GM12878 (cell line): ENCODE results near the gene RFFL. TPM values are rescaled to one million over a fixed set of nuclear protein-coding genes. Genes with fewer than 3 reads are reported as not detected.
A peak's percentile ranks its signal among the peaks of the same experiment; 100 is the strongest.

Experiments used
- BCL11A ChIP-seq: IDR thresholded peaks from 2 replicates; pipeline ENCODE4 v1.6.1; 2011; ENCODE audit warnings: low read depth, low read length
- BHLHE40 ChIP-seq, 2 experiments: fragments of 450-650 bp in 1 of 2; IDR thresholded peaks; 2 replicates each; pipeline ENCODE4 v1.6.1; 2011 to 2017; ENCODE audit warnings: low read depth in 2 of 2, borderline replicate concordance in 1 of 2, improper control_type of control experiment in 1 of 2, low read length in 1 of 2, mild to moderate bottlenecking in 1 of 2
- CHD4 ChIP-seq: fragments of 200-600 bp; sonication (generic); IDR thresholded peaks from 2 replicates; pipeline ENCODE4 v1.6.1; 2016; ENCODE audit warnings: mild to moderate bottlenecking
- E2F8 ChIP-seq: fragments of 450-650 bp; IDR thresholded peaks from 2 replicates; pipeline ENCODE4 v1.6.1; 2018; ENCODE audit warnings: mild to moderate bottlenecking, low read depth, moderate library complexity; ENCODE audit not compliant: partially characterized antibody
- EGR1 ChIP-seq, 2 experiments: IDR thresholded peaks; 1 replicate in 1 of 2; 2 replicates in 1 of 2; pipeline ENCODE4 v1.6.1; 2011 to 2012; ENCODE audit warnings: low read depth in 2 of 2, low read length in 2 of 2, borderline replicate concordance in 1 of 2, mild to moderate bottlenecking in 1 of 2, moderate library complexity in 1 of 2
- HDGF ChIP-seq: fragments of 450-650 bp; IDR thresholded peaks from 2 replicates; pipeline ENCODE4 v1.6.1; 2016; ENCODE audit warnings: antibody characterized with exemption
- HSF1 ChIP-seq: fragments of 150-350 bp; IDR thresholded peaks from 2 replicates; pipeline ENCODE4 v1.6.1; 2014; ENCODE audit warnings: mild to moderate bottlenecking, low read depth, low read length
- IKZF2 ChIP-seq, 2 experiments: fragments of 450-650 bp; IDR thresholded peaks; 2 replicates each; pipeline ENCODE4 v1.6.1; 2017; ENCODE audit warnings: mild to moderate bottlenecking in 2 of 2, moderate library complexity in 2 of 2
- JUNB ChIP-seq: IDR thresholded peaks from 2 replicates; pipeline ENCODE4 v1.6.1; 2016; ENCODE audit warnings: antibody characterized with exemption, mild to moderate bottlenecking
- KAT2A ChIP-seq: conservative IDR thresholded peaks from 2 replicates; pipeline ENCODE4 v1.6.1; 2011; ENCODE audit warnings: low read depth, low read length; ENCODE audit not compliant: control insufficient read depth
- MEF2A ChIP-seq: IDR thresholded peaks from 2 replicates; pipeline ENCODE4 v1.6.1; 2011; ENCODE audit warnings: low read depth, mild to moderate bottlenecking, low read length, moderate library complexity; ENCODE audit not compliant: insufficient read depth
- NKRF ChIP-seq: fragments of 450-650 bp; conservative IDR thresholded peaks from 2 replicates; pipeline ENCODE4 v1.6.1; 2017; ENCODE audit warnings: mild to moderate bottlenecking, moderate library complexity
- NR2C2 ChIP-seq: IDR thresholded peaks from 2 replicates; pipeline ENCODE4 v1.6.1; 2011; ENCODE audit warnings: borderline replicate concordance, low read depth; ENCODE audit not compliant: control insufficient read depth, insufficient read length
- RAD51 ChIP-seq: fragments of 450-650 bp; IDR thresholded peaks from 2 replicates; pipeline ENCODE4 v1.6.1; 2016; ENCODE audit warnings: moderate library complexity, mild to moderate bottlenecking, inconsistent platforms
- RB1 ChIP-seq: fragments of 450-650 bp; formaldehyde crosslinking; IDR thresholded peaks from 2 replicates; pipeline ENCODE4 v1.6.1; 2017; ENCODE audit warnings: mild to moderate bottlenecking, borderline replicate concordance
- RCOR1 ChIP-seq: conservative IDR thresholded peaks from 2 replicates; pipeline ENCODE4 v1.6.1; 2012; ENCODE audit warnings: low read depth, low read length, improper control_type of control experiment
- SMC3 ChIP-seq: IDR thresholded peaks from 2 replicates; pipeline ENCODE4 v1.6.1; 2011; ENCODE audit warnings: low read length, improper control_type of control experiment, borderline replicate concordance
- SUPT20H ChIP-seq: IDR thresholded peaks from 2 replicates; pipeline ENCODE4 v1.6.1; 2011; ENCODE audit warnings: low read depth, mild to moderate bottlenecking, low read length, moderate library complexity, borderline replicate concordance; ENCODE audit not compliant: control insufficient read depth
- USF1 ChIP-seq: IDR thresholded peaks from 2 replicates; pipeline ENCODE4 v1.6.1; 2011; ENCODE audit warnings: borderline replicate concordance, low read depth, mild to moderate bottlenecking, moderate library complexity, mixed read lengths, low read length; ENCODE audit not compliant: insufficient read depth; ENCODE audit errors: extremely low read length
- USF2 ChIP-seq: IDR thresholded peaks from 2 replicates; pipeline ENCODE4 v1.6.1; 2011; ENCODE audit warnings: low read depth, low read length, improper control_type of control experiment, borderline replicate concordance
- ZBED1 ChIP-seq: IDR thresholded peaks from 2 replicates; pipeline ENCODE4 v1.6.1; 2016; ENCODE audit warnings: borderline replicate concordance
- polyA plus RNA-seq, 11 experiments: library from polyadenylated mRNA; depleted of rRNA in 4 of 11; unstranded in 6 of 11; stranded (reverse) in 5 of 11; fragments of >200 nt; fragmentation: Nextera tagmentation in 4 of 11; fragmentation: Illumina TruSeq in 1 of 11; extraction: Ambion mirVana in 4 of 11; extraction: Trizol in 1 of 11; gene quantifications; 1 replicate in 1 of 11; 2 replicates in 10 of 11; pipeline versions ENCODE4 v1.2.1 to v1.2.3, GENCODE V29; 2011 to 2016; ENCODE audit warnings: inconsistent platforms in 2 of 11, missing spikeins in 2 of 11, low read depth in 1 of 11
- total RNA-seq, 4 experiments: library from RNA; depleted of rRNA in 3 of 4; stranded (reverse); fragments of >200 nt in 3 of 4; fragmentation: Illumina TruSeq in 1 of 4; extraction: Trizol in 1 of 4; gene quantifications; 2 replicates each; pipeline versions ENCODE4 v1.2.1 to v1.2.3, GENCODE V29; 2013 to 2021

Gene RFFL
- total and polyA plus RNA-seq, 10 of the 15 experiments (the other 5 are each of a cell fraction or from before 2014, with no cell fraction given) = 4.7 to 56.1 (median 26.9) TPM

GRCh38 chr17:34961093-34961911, 102.2 kb downstream of the RFFL start, which contains the start of the genes CCT6B and ZNF830 (continued):
- peak; percentile 78 for TF ChIP-seq E2F8
- TF ChIP-seq SMC3 = no peak
- no peak for TF ChIP-seq HSF1
- no peak for TF ChIP-seq BCL11A
- no peak for TF ChIP-seq KAT2A
- TF ChIP-seq NKRF = 0 out of 2 replicates have a peak, but pooled peaks have one; percentile 51
- TF ChIP-seq USF1 = no peak
- no peak for TF ChIP-seq MEF2A
- TF ChIP-seq HDGF = peak; percentile 30; the same call in 1 of the 2 replicates
- peak in 1 of 2 experiments; percentile 71; a peak in 1 of 3 replicates for TF ChIP-seq EGR1 (IDR thresholded peaks at IDR 0.05; ENCODE audit: borderline replicate concordance in 1 of 2, low read depth in 2 of 2, low read length in 2 of 2)
- TF ChIP-seq USF2 = no peak
- TF ChIP-seq NR2C2 = no peak
- 0 out of 2 replicates have a peak, but pooled peaks have one; percentile 11 for TF ChIP-seq JUNB
- peak; percentile 100 for TF ChIP-seq ZBED1
- peak; percentile 27; the same call in 1 of the 2 replicates for TF ChIP-seq RB1
- TF ChIP-seq RAD51 = no peak
- no peak for TF ChIP-seq RCOR1
- no peak; a peak in 1 of 4 replicates for TF ChIP-seq IKZF2 (IDR thresholded peaks at IDR 0.05)
- TF ChIP-seq SUPT20H = no peak
- no peak for TF ChIP-seq CHD4
- 0 out of 4 replicates have a peak, but pooled peaks of 1 of the 2 experiments have one; percentile 11 for TF ChIP-seq BHLHE40 (IDR thresholded peaks at IDR 0.05; ENCODE audit: borderline replicate concordance in 1 of 2, low read depth in 2 of 2, low read length in 1 of 2)
